Trophoblast cell (in vitro differentiated cells and primary cell): ENCODE measurements around the gene GBX1.

ENCODE experiments used
- DNase-seq, 2 donors: peaks; one replicate each; pipeline ENCODE4 v3.0.0-alpha.2; 2016
- H2AFZ ChIP-seq: 2 replicates; pipeline ENCODE4 v1.6.1; 2013; ENCODE audit warnings: low read length, moderate library complexity, mild to moderate bottlenecking; ENCODE audit not compliant: insufficient read depth, poor library complexity
- H2AK5ac ChIP-seq: 2 replicates; pipeline ENCODE4 v1.6.1; 2013; ENCODE audit warnings: mild to moderate bottlenecking, low read length
- H2BK120ac ChIP-seq: 2 replicates; pipeline ENCODE4 v1.6.1; 2013; ENCODE audit warnings: low read length, mild to moderate bottlenecking, moderate library complexity; ENCODE audit not compliant: insufficient read depth, poor library complexity
- H2BK12ac ChIP-seq: 2 replicates; pipeline ENCODE4 v1.6.1; 2013; ENCODE audit warnings: mild to moderate bottlenecking, low read length, moderate library complexity
- H2BK5ac ChIP-seq: 2 replicates; pipeline ENCODE4 v1.6.1; 2013; ENCODE audit warnings: low read length, low read depth, moderate library complexity, mild to moderate bottlenecking; ENCODE audit not compliant: poor library complexity
- H3K14ac ChIP-seq: 2 replicates; pipeline ENCODE4 v1.6.1; 2013; ENCODE audit warnings: mild to moderate bottlenecking, low read length
- H3K18ac ChIP-seq: 2 replicates; pipeline ENCODE4 v1.6.1; 2013; ENCODE audit warnings: mild to moderate bottlenecking, low read length
- H3K23ac ChIP-seq: 2 replicates; pipeline ENCODE4 v1.6.1; 2013; ENCODE audit warnings: low read length
- H3K27ac ChIP-seq: 2 replicates; pipeline ENCODE4 v1.5.1; 2013; ENCODE audit warnings: low read depth, mild to moderate bottlenecking, inconsistent platforms, low read length, moderate library complexity
- H3K27me3 ChIP-seq: 2 replicates; pipeline ENCODE4 v1.6.1; 2013; ENCODE audit warnings: inconsistent platforms, mild to moderate bottlenecking, low read length, moderate library complexity; ENCODE audit not compliant: insufficient read depth
- H3K36me3 ChIP-seq, 2 experiments: 1 replicate in 1 of 2; 2 replicates in 1 of 2; pipeline ENCODE4 v1.6.1; 2013; ENCODE audit warnings: low read length in 2 of 2, mild to moderate bottlenecking in 2 of 2, moderate library complexity in 1 of 2; ENCODE audit not compliant: insufficient read depth in 2 of 2, control insufficient read depth in 1 of 2
- H3K4ac ChIP-seq: 2 replicates; pipeline ENCODE4 v1.6.1; 2013; ENCODE audit warnings: low read depth, mild to moderate bottlenecking, low read length, moderate library complexity
- H3K4me1 ChIP-seq, 2 experiments: 1 replicate in 1 of 2; 2 replicates in 1 of 2; pipeline ENCODE4 v1.6.1; 2013; ENCODE audit warnings: low read length in 2 of 2, mild to moderate bottlenecking in 2 of 2, moderate library complexity in 1 of 2; ENCODE audit not compliant: insufficient read depth in 2 of 2, control insufficient read depth in 1 of 2
- H3K4me2 ChIP-seq: 2 replicates; pipeline ENCODE4 v1.6.1; 2013; ENCODE audit warnings: inconsistent platforms, mild to moderate bottlenecking, low read length, moderate library complexity
- H3K4me3 ChIP-seq: 2 replicates; pipeline ENCODE4 v1.5.1; 2013; ENCODE audit warnings: mild to moderate bottlenecking, low read depth, low read length, inconsistent platforms
- H3K79me1 ChIP-seq: one replicate; pipeline ENCODE4 v1.6.1; 2013; ENCODE audit warnings: low read length
- H3K79me2 ChIP-seq: 2 replicates; pipeline ENCODE4 v1.6.1; 2013; ENCODE audit warnings: low read length, mild to moderate bottlenecking; ENCODE audit not compliant: control insufficient read depth, insufficient read depth, poor library complexity
- H3K9ac ChIP-seq: 2 replicates; pipeline ENCODE4 v1.6.1; 2013; ENCODE audit warnings: mild to moderate bottlenecking, low read length
- H3K9me3 ChIP-seq: 2 replicates; pipeline ENCODE4 v1.6.1; 2013; ENCODE audit warnings: low read depth, mild to moderate bottlenecking, control low read depth, inconsistent platforms, low read length; ENCODE audit not compliant: insufficient read depth
- H4K12ac ChIP-seq: 2 replicates; pipeline ENCODE4 v1.6.1; 2013; ENCODE audit warnings: low read depth, mild to moderate bottlenecking, low read length, moderate library complexity
- H4K8ac ChIP-seq: 2 replicates; pipeline ENCODE4 v1.6.1; 2013; ENCODE audit warnings: low read depth, mild to moderate bottlenecking, low read length, moderate library complexity
- H4K91ac ChIP-seq: one replicate; pipeline ENCODE4 v1.6.1; 2013; ENCODE audit warnings: low read depth, mild to moderate bottlenecking, low read length, moderate library complexity
- WGBS: extraction: QIAGEN DNeasy Blood & Tissue Kit; methylation state at CpG from one replicate; pipeline ENCODE4 v1.1.7; 2013; ENCODE audit warnings: missing lambda C conversion rate; ENCODE audit not compliant: insufficient read length, insufficient coverage; ENCODE audit errors: extremely low coverage; 5-methylcytosine and 5-hydroxymethylcytosine counted together

The GBX1 gene

GRCh38 chr7:151193203-151193978, 25.9 kb upstream of the GBX1 start:
- Histone ChIP-seq H3K4me1 (no peaks in the 10 kb centered on the region), H2BK120ac (no peak overlapping the region), H2AFZ (no peak overlapping the region), H3K9me3 (peaks cover 1% of the 10 kb centered on the region), H2AK5ac (no peak overlapping the region), H4K91ac (no peak overlapping the region), H3K27ac (no peak overlapping the region), H3K27me3 (no peaks in the 10 kb centered on the region), H3K23ac (no peak overlapping the region), H3K18ac (no peak overlapping the region), H3K4me3 (no peak overlapping the region), H3K9ac (no peak overlapping the region), H4K8ac (no peak overlapping the region), H4K12ac (no peak overlapping the region), H3K36me3 (no peaks in the 10 kb centered on the region), H3K4me2 (no peak overlapping the region), H3K79me2 (no peaks in the 10 kb centered on the region), H3K14ac (no peak overlapping the region), H3K4ac (no peak overlapping the region), H2BK12ac (no peak overlapping the region), H2BK5ac (no peak overlapping the region), H3K79me1 (no peaks in the 10 kb centered on the region)
- WGBS, result no CpG with 5 or more reads among the region's 14 CpGs
- DNase-seq, result no peak

GRCh38 chr7:151192002-151192539, 24.6 kb upstream of the GBX1 start:
- Histone ChIP-seq H3K27ac (no peak overlapping the region), H3K14ac (no peak overlapping the region), H3K27me3 (no peaks in the 10 kb centered on the region), H3K4me1 (no peaks in the 10 kb centered on the region), H4K12ac (no peak overlapping the region), H2BK120ac (no peak overlapping the region), H3K4me2 (no peak overlapping the region), H4K91ac (no peak overlapping the region), H2AK5ac (no peak overlapping the region), H3K4me3 (no peak overlapping the region), H3K79me2 (no peaks in the 10 kb centered on the region), H4K8ac (no peak overlapping the region), H2BK5ac (no peak overlapping the region), H3K18ac (no peak overlapping the region), H3K9me3 (no peaks in the 10 kb centered on the region), H3K23ac (no peak overlapping the region), H3K36me3 (no peaks in the 10 kb centered on the region), H2BK12ac (no peak overlapping the region), H2AFZ (no peak overlapping the region), H3K9ac (no peak overlapping the region), H3K4ac (no peak overlapping the region), H3K79me1 (no peaks in the 10 kb centered on the region)
- no peak for DNase-seq
- no CpG with 5 or more reads among the region's 23 CpGs for WGBS

- Histone ChIP-seq H2BK5ac (no peak overlapping the region), H2BK120ac (no peak overlapping the region), H2AFZ (no peak overlapping the region), H2BK12ac (no peak overlapping the region), H3K18ac (no peak overlapping the region), H4K12ac (no peak overlapping the region), H4K91ac (no peak overlapping the region), H3K14ac (no peak overlapping the region), H4K8ac (no peak overlapping the region), H3K36me3 (no peaks in the 10 kb centered on the region), H3K4me3 (no peak overlapping the region), H3K23ac (no peak overlapping the region), H3K27me3 (no peaks in the 10 kb centered on the region), H3K27ac (no peak overlapping the region), H3K9me3 (no peaks in the 10 kb centered on the region), H2AK5ac (no peak overlapping the region), H3K9ac (no peak overlapping the region), H3K4me2 (no peak overlapping the region), H3K79me2 (no peaks in the 10 kb centered on the region), H3K4me1 (no peaks in the 10 kb centered on the region), H3K79me1 (no peaks in the 10 kb centered on the region), H3K4ac (no peak overlapping the region)
- peak in 1 of 2 donors; percentile 25 for DNase-seq
- no CpG with 5 or more reads among the region's 12 CpGs for WGBS
These were observed 24.1 kb upstream of the GBX1 start for GRCh38 chr7:151191544-151191943.

- no peak overlapping the region for H3K9ac ChIP-seq
- H3K18ac ChIP-seq, result no peak overlapping the region
- H2BK5ac ChIP-seq, result no peak overlapping the region
- H3K27ac ChIP-seq, result no peak overlapping the region
- no peaks in the 10 kb centered on the region for H3K36me3 ChIP-seq
- H4K12ac ChIP-seq, result no peak overlapping the region
- H4K8ac ChIP-seq, result no peak overlapping the region
- H3K79me2 ChIP-seq, result no peaks in the 10 kb centered on the region
- H4K91ac ChIP-seq, result no peak overlapping the region
- H3K4me1 ChIP-seq, result no peaks in the 10 kb centered on the region
- H3K23ac ChIP-seq, result no peak overlapping the region
- no CpG with 5 or more reads among the region's 4 CpGs for WGBS
- no peak overlapping the region for H3K14ac ChIP-seq
- no peak overlapping the region for H3K4ac ChIP-seq
- no peaks in the 10 kb centered on the region for H3K79me1 ChIP-seq
- H3K9me3 ChIP-seq, result no peaks in the 10 kb centered on the region
- H2BK12ac ChIP-seq, result no peak overlapping the region
- H3K27me3 ChIP-seq, result no peaks in the 10 kb centered on the region
- DNase-seq, result no peak
- H2AK5ac ChIP-seq, result no peak overlapping the region
- H2AFZ ChIP-seq, result no peak overlapping the region
- H2BK120ac ChIP-seq, result no peak overlapping the region
- no peak overlapping the region for H3K4me3 ChIP-seq
- H3K4me2 ChIP-seq, result no peak overlapping the region
These were observed 21.5 kb upstream of the GBX1 start for GRCh38 chr7:151189038-151189437.
